ENCODE data around the gene FAM120B. TPM values are rescaled to one million over a fixed set of nuclear protein-coding genes. Genes with fewer than 3 reads are reported as not detected.

Gene FAM120B
- total RNA-seq, 1 experiment from 2014 or later, result 15.2 TPM

DNA sequence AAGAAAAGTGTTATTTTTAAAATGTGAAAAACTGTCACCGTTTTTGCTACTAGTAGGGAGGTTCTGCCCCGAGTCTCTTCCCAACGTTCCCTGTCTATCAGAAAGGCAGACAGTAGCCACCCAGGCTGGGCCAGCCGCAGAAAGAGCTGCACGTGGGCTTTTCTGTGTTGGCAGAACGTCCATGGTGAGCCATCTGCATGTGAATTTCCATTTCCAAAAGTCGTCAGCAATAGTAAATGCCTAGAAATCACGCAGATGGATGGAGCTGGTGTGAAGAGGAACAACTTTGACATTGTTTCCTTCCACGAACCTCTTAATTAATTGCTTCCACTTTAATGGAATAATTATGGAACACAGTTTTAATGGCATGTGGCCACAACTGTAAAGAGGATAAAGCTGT lies 97.5 kb downstream of the FAM120B start (continued):
- TF ChIP-seq, protein P1, sequence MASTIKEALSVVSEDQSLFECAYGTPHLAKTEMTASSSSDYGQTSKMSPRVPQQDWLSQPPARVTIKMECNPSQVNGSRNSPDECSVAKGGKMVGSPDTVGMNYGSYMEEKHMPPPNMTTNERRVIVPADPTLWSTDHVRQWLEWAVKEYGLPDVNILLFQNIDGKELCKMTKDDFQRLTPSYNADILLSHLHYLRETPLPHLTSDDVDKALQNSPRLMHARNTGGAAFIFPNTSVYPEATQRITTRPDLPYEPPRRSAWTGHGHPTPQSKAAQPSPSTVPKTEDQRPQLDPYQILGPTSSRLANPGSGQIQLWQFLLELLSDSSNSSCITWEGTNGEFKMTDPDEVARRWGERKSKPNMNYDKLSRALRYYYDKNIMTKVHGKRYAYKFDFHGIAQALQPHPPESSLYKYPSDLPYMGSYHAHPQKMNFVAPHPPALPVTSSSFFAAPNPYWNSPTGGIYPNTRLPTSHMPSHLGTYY (CRISPR knock-in tag; IDR thresholded peaks at IDR 0.05), result no peak
- TF ChIP-seq JUN (CRISPR knock-in tag; IDR thresholded peaks at IDR 0.05), result no peak
- TF ChIP-seq, protein P2, sequence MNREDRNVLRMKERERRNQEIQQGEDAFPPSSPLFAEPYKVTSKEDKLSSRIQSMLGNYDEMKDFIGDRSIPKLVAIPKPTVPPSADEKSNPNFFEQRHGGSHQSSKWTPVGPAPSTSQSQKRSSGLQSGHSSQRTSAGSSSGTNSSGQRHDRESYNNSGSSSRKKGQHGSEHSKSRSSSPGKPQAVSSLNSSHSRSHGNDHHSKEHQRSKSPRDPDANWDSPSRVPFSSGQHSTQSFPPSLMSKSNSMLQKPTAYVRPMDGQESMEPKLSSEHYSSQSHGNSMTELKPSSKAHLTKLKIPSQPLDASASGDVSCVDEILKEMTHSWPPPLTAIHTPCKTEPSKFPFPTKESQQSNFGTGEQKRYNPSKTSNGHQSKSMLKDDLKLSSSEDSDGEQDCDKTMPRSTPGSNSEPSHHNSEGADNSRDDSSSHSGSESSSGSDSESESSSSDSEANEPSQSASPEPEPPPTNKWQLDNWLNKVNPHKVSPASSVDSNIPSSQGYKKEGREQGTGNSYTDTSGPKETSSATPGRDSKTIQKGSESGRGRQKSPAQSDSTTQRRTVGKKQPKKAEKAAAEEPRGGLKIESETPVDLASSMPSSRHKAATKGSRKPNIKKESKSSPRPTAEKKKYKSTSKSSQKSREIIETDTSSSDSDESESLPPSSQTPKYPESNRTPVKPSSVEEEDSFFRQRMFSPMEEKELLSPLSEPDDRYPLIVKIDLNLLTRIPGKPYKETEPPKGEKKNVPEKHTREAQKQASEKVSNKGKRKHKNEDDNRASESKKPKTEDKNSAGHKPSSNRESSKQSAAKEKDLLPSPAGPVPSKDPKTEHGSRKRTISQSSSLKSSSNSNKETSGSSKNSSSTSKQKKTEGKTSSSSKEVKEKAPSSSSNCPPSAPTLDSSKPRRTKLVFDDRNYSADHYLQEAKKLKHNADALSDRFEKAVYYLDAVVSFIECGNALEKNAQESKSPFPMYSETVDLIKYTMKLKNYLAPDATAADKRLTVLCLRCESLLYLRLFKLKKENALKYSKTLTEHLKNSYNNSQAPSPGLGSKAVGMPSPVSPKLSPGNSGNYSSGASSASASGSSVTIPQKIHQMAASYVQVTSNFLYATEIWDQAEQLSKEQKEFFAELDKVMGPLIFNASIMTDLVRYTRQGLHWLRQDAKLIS (CRISPR knock-in tag; IDR thresholded peaks at IDR 0.05; ENCODE audit: borderline replicate concordance), result no peak
- TF ChIP-seq, protein P3, sequence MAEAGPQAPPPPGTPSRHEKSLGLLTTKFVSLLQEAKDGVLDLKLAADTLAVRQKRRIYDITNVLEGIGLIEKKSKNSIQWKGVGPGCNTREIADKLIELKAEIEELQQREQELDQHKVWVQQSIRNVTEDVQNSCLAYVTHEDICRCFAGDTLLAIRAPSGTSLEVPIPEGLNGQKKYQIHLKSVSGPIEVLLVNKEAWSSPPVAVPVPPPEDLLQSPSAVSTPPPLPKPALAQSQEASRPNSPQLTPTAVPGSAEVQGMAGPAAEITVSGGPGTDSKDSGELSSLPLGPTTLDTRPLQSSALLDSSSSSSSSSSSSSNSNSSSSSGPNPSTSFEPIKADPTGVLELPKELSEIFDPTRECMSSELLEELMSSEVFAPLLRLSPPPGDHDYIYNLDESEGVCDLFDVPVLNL (CRISPR knock-in tag; IDR thresholded peaks at IDR 0.05; ENCODE audit: borderline replicate concordance, low read depth), result no peak

GRCh38 chr6:170404697-170405096 lies 98.1 kb downstream of the FAM120B start:
- peaks cover 28% of the 10 kb centered on the region for H3K36me3 Mint-ChIP-seq
- no peak for TF ChIP-seq ZNF138 (CRISPR knock-in tag; conservative IDR thresholded peaks at IDR 0.05)
- TF ChIP-seq, protein P4, sequence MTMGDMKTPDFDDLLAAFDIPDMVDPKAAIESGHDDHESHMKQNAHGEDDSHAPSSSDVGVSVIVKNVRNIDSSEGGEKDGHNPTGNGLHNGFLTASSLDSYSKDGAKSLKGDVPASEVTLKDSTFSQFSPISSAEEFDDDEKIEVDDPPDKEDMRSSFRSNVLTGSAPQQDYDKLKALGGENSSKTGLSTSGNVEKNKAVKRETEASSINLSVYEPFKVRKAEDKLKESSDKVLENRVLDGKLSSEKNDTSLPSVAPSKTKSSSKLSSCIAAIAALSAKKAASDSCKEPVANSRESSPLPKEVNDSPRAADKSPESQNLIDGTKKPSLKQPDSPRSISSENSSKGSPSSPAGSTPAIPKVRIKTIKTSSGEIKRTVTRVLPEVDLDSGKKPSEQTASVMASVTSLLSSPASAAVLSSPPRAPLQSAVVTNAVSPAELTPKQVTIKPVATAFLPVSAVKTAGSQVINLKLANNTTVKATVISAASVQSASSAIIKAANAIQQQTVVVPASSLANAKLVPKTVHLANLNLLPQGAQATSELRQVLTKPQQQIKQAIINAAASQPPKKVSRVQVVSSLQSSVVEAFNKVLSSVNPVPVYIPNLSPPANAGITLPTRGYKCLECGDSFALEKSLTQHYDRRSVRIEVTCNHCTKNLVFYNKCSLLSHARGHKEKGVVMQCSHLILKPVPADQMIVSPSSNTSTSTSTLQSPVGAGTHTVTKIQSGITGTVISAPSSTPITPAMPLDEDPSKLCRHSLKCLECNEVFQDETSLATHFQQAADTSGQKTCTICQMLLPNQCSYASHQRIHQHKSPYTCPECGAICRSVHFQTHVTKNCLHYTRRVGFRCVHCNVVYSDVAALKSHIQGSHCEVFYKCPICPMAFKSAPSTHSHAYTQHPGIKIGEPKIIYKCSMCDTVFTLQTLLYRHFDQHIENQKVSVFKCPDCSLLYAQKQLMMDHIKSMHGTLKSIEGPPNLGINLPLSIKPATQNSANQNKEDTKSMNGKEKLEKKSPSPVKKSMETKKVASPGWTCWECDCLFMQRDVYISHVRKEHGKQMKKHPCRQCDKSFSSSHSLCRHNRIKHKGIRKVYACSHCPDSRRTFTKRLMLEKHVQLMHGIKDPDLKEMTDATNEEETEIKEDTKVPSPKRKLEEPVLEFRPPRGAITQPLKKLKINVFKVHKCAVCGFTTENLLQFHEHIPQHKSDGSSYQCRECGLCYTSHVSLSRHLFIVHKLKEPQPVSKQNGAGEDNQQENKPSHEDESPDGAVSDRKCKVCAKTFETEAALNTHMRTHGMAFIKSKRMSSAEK (CRISPR knock-in tag; IDR thresholded peaks at IDR 0.05; ENCODE audit: borderline replicate concordance), result no peak
- TF ChIP-seq SP1 (CRISPR knock-in tag; conservative IDR thresholded peaks at IDR 0.05), result no peak
- TF ChIP-seq PREB (CRISPR knock-in tag; IDR thresholded peaks at IDR 0.05; ENCODE audit: borderline replicate concordance), result no peak
- no peak for TF ChIP-seq ZNF232 (CRISPR knock-in tag; IDR thresholded peaks at IDR 0.05)
- no peak for TF ChIP-seq ATF1 (CRISPR knock-in tag; IDR thresholded peaks at IDR 0.05)
- TF ChIP-seq NR3C1 (CRISPR knock-in tag; conservative IDR thresholded peaks at IDR 0.05; ENCODE audit: low read depth), result no peak
- no peak for TF ChIP-seq IRF2 (CRISPR knock-in tag; IDR thresholded peaks at IDR 0.05; ENCODE audit: borderline replicate concordance, low read depth)
- no peak for TF ChIP-seq CREB1 (CRISPR knock-in tag; IDR thresholded peaks at IDR 0.05)
- TF ChIP-seq TCF7 (CRISPR knock-in tag; IDR thresholded peaks at IDR 0.05; ENCODE audit: low read depth), result no peak
- TF ChIP-seq, protein P5, sequence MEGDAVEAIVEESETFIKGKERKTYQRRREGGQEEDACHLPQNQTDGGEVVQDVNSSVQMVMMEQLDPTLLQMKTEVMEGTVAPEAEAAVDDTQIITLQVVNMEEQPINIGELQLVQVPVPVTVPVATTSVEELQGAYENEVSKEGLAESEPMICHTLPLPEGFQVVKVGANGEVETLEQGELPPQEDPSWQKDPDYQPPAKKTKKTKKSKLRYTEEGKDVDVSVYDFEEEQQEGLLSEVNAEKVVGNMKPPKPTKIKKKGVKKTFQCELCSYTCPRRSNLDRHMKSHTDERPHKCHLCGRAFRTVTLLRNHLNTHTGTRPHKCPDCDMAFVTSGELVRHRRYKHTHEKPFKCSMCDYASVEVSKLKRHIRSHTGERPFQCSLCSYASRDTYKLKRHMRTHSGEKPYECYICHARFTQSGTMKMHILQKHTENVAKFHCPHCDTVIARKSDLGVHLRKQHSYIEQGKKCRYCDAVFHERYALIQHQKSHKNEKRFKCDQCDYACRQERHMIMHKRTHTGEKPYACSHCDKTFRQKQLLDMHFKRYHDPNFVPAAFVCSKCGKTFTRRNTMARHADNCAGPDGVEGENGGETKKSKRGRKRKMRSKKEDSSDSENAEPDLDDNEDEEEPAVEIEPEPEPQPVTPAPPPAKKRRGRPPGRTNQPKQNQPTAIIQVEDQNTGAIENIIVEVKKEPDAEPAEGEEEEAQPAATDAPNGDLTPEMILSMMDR (IDR thresholded peaks at IDR 0.05), result no peak
- no peak for TF ChIP-seq E2F5 (CRISPR knock-in tag; IDR thresholded peaks at IDR 0.05)
- no peak for TF ChIP-seq FOXK1 (CRISPR knock-in tag; IDR thresholded peaks at IDR 0.05)
- H3K4me3 Mint-ChIP-seq, result no peak overlapping the region
- no peaks in the 10 kb centered on the region for H3K27me3 Mint-ChIP-seq (ENCODE audit: low read depth)
- H3K27ac Mint-ChIP-seq, result no peak overlapping the region
- DNase-seq (ENCODE audit: low spot score) (no peak), ATAC-seq (no peak)
- POLR2A ChIA-PET, result interaction anchor here (0.5 kb wide), 1 partner anchor 47 kb away, joined by 3 read pairs; no protein-coding TSS in a partner anchor
- no peaks in the 10 kb centered on the region for H3K9me3 Mint-ChIP-seq
- CTCF ChIA-PET, result no interaction called here
- peaks cover 27% of the 10 kb centered on the region for H3K4me1 Mint-ChIP-seq

Measured in WTC11 (cell line).